ENCODE data around the gene DSCAML1.

DSCAML1 gene

GRCh38 chr11:117631336-117632140 lies 165.5 kb downstream of the DSCAML1 start:
- no peak for DNase-seq

- no peak for DNase-seq
These were observed 167.0 kb downstream of the DSCAML1 start for GRCh38 chr11:117629891-117630538.

- no peak for DNase-seq
These were observed 167.9 kb downstream of the DSCAML1 start for GRCh38 chr11:117629146-117629545.

DNA sequence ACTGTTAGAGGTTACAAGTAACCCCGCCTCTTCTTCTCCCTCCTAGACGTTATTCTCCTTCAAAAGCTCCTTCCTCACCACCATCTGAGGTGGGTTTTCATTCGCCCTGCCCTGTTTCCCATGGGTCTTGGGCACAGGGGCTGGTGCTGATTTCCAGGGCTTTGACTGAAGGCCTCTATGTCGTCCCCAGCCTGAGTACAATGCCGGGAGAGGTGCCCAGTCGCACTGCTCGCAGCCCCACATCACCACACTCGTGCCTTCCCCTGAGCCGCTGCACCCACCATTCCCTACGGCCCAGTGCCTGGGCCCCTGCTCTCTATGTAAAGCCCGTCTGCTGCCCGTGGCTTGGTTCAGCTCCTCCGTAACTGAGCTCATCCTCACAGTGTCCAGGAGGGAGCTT lies 169.8 kb downstream of the DSCAML1 start:
- DNase-seq, result no peak

- DNase-seq, result no peak
These were observed 170.4 kb downstream of the DSCAML1 start for GRCh38 chr11:117626576-117626975.

GRCh38 chr11:117625237-117625636 lies 171.8 kb downstream of the DSCAML1 start:
- DNase-seq, result no peak

- DNase-seq, result no peak
These were observed 173.2 kb downstream of the DSCAML1 start for GRCh38 chr11:117623831-117624271.

DNA sequence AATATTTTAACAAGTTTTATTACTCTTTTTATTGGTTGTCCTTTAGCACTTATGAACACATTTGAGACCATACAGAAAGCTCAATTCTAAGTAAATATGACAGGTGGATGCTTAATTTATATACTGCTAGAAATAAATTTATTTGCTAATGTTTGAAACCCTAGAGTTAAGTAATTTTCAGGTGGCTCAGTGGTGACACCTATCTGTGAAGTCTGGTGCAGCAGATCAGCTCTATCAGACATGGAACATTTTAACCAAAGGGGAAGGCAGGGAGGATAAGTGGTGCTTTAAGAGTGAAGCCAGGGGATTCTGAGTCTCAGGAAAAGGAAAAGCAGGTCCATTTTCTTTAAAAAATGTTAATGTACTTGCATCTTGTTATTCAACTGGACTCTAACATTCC lies 175.8 kb downstream of the DSCAML1 start:
- no peak for DNase-seq

- no peak for DNase-seq
These were observed 176.4 kb downstream of the DSCAML1 start for GRCh38 chr11:117620659-117621058.

DNA sequence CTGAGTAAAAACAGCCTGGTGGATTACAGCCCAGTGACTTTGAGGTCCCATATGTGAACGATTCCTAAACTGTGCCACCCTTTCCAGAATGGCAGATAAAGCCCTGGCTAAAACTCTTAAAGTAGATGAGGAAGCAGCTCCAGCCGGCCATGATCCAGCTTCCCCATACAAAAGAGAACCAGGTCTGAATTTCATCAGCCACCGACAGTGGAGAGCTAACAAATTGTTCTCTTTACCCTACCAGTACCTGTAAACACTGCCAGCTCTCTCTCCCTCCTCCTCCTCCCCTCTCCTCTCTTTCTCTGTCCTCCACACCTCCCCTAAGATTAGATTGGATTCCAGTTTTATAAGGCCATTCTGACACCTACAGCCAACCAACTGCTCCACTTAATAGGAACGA lies 176.9 kb downstream of the DSCAML1 start:
- no peak for DNase-seq

GRCh38 chr11:117619661-117620060 lies 177.4 kb downstream of the DSCAML1 start:
- no peak for DNase-seq

GRCh38 chr11:117618982-117619355 lies 178.0 kb downstream of the DSCAML1 start:
- no peak for DNase-seq

- no peak for DNase-seq
These were observed 178.6 kb downstream of the DSCAML1 start for GRCh38 chr11:117618302-117618981.

- DNase-seq, result no peak
These were observed 180.0 kb downstream of the DSCAML1 start for GRCh38 chr11:117616979-117617378.

GRCh38 chr11:117614728-117615127 lies 182.3 kb downstream of the DSCAML1 start:
- no peak for DNase-seq

- DNase-seq, result no peak
These were observed 183.5 kb downstream of the DSCAML1 start for GRCh38 chr11:117613521-117613920.

GRCh38 chr11:117612177-117612576 lies 184.8 kb downstream of the DSCAML1 start:
- no peak for DNase-seq

DNA sequence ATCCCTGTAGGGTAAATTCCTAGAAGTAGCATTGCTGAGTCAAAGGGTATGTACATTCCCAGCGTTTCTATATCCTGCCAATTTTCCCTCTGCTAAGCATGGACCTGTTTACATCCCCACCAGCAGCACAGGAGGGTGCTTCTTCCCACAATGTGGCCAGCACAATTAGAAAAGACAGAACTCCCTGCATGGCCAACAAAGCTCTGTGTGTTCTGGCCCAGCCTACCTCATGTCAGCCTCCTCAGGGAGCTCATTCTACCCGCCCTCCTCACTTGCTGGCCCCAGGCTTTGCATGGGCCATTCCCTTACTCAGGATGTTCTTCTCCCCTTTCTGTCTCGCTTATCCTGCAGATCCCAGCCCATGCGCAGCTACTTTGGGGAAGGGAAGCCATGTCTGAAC lies 186.1 kb downstream of the DSCAML1 start:
- no peak for DNase-seq

- DNase-seq, result no peak
These were observed 187.0 kb downstream of the DSCAML1 start for GRCh38 chr11:117610045-117610444.

DNA sequence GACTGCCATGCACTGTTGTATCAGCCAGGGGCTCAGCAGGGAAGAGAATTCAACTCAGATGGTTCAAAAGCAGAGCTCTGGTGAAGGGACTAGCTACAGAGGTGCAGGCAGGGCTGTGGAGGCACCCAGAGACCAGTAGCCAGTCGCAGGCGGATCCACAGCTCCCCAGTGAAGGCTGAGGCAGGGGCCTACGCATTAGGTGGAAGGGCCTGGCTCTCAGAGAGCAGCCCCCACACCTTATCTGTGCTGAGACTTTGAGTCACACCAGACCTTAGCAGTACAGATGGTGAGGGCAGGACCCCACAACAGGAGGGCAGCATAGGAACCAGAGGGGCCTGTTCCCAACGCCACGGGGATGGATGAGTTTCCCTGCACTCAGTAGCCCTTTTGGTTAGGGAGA lies 189.6 kb downstream of the DSCAML1 start:
- no peak for DNase-seq

DNA sequence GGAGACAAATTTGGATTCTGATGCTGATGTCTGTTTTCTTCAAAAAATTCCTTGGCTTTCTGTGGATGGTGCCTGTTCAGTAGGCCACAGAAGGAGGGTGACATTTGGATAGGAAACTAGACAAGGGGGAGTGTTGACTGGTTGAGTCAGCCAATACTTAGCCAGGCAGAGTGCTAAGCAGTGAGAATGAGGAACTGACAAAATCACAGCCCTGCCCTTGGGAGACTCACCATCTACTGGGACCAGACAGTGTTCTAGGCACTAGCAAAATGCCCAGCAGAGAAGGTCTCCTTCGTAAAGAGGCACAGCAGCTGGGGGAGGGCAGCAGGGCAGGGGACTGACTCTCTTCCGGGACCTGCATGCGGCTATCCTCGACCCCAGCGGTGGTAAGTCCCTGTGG lies 190.2 kb downstream of the DSCAML1 start:
- no peak for DNase-seq

DNA sequence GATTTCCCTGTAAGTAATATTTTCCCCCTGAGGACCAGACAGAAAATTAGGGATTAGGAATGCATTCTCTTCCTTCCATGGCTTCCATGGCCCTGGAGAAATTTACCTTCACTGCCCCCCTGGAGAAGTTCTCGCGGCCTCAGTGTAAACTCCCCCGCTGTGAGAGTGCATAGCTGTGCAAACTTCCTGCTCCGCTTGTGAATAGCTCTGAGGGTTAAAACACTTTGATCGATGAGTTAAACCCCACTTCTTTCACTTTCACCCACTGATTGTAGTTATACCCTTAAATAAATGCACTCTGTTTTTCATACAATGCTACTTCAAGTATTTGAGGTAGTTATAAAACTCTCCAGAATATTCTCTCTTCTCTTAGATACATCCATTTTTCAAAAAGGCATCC lies 190.8 kb downstream of the DSCAML1 start:
- DNase-seq, result no peak

- no peak for DNase-seq
These were observed 191.7 kb downstream of the DSCAML1 start for GRCh38 chr11:117605331-117605730.

Data from activated CD4-positive, alpha-beta T cell treated with anti-CD3 and anti-CD28 coated beads, Interleukin-2, amount 50 U/mL, for 4 hours (primary cell).